Activated CD4-positive, alpha-beta T cell treated with anti-CD3 and anti-CD28 coated beads, Interleukin-2, amount 50 U/mL, for 24 hours (primary cell): ENCODE data around the gene DTD2.

ENCODE experiments used
- DNase-seq, 2 donors: peaks; one replicate each; pipeline ENCODE4 v3.0.0-alpha.2; 2020; ENCODE audit warnings: low read depth in 1 of 2, low spot score in 1 of 2

The DTD2 gene

GRCh38 chr14:31408421-31408820 is 48.9 kb downstream of the DTD2 start:
- DNase-seq: no peak

- DNase-seq: no peak
Measured at GRCh38 chr14:31405599-31406232, 51.6 kb downstream of the DTD2 start.

- no peak for DNase-seq
Measured at GRCh38 chr14:31405106-31405505, 52.2 kb downstream of the DTD2 start.

DNA sequence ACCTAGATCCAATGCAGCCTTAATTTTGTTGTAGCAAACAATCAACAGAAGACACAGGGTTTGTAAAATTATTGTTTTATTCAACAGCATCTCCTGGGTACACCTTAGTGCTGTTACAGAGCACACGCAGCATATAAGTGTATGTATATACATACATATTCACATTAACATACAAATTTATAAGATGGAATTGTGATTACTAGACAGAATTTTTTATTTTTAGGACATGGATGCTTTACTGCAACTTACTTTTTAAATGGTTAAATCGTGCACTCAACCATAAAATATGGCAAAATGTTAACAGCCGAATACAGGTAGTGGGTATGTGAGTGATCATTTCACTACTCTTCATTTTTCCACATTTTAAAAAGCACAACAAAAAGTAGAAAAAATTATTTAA is 53.6 kb downstream of the DTD2 start:
- no peak for DNase-seq

GRCh38 chr14:31402764-31403439 is 54.4 kb downstream of the DTD2 start:
- no peak for DNase-seq

GRCh38 chr14:31401369-31401932 is 55.9 kb downstream of the DTD2 start:
- DNase-seq: no peak

DNA sequence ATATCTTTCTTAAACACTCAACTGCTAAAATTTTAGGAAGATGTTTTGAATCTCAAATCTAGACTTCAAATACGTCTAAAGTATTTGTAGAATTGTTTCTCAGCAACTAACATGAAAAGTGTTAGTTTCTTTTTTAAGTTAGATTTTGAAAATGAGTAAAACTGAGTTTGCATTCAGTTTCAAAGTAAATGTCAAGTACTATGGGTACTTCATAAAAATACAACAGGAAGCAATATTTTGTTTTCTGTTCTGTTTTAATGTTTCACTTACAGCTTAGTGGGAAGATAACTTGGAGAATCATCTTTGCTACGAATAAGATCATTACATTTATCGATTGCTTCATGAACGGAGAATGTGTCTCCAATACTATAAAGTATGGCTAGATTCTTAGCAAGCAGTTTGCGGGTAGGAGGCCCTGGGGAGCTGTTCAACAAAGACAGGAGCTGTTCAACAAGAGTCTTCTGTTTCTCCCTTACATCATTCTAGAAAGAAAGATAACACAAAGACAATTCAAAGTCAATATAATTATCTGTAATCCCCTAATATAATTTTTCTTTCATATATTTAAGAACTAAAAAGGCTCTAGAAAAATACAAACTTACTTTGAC is 57.2 kb downstream of the DTD2 start:
- no peak for DNase-seq
